ENCODE results near the gene RNGTT. TPM values are rescaled to one million over a fixed set of nuclear protein-coding genes. Genes with fewer than 3 reads are reported as not detected.

Gene RNGTT
- polyA plus RNA-seq, 1 donor (not counting 4 experiments of a cell fraction or from before 2014, with no cell fraction given), result 9.7 TPM

DNA sequence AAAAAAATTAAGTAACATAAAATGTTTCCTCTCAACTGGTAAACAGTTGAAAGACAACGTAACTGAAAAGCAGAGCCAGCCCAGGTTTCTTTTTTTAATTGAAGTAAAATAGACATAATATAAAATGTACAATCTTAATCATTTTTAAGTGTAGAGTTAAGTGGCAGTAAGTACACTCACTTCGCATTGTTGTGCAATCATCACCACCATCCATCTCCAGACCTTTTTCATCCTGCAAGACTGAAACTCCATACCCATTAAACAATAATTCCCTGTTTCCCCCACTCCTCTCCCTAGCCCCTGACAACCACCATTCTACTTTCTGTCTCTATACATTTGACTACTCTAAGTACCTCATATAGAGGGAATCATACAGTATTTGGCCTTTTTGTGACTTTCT, 395.7 kb downstream of the RNGTT start:
- H3K9ac ChIP-seq (ENCODE audit: control insufficient read depth, extremely low read depth, insufficient read depth, low read length), result no peak overlapping the region
- no peaks in the 10 kb centered on the region for H3K36me3 ChIP-seq (ENCODE audit: control insufficient read depth in 2 of 2, extremely low read depth in 1 of 2, insufficient read depth in 2 of 2, low read length in 2 of 2)
- H3K4me2 ChIP-seq (ENCODE audit: control insufficient read depth, extremely low read depth, insufficient read depth, low read depth, low read length), result no peak overlapping the region
- H3K79me2 ChIP-seq (ENCODE audit: control insufficient read depth, insufficient read depth, low read length), result no peaks in the 10 kb centered on the region
- no peak overlapping the region for H2AFZ ChIP-seq (ENCODE audit: control insufficient read depth, low read length)
- H3K27me3 ChIP-seq (ENCODE audit: control insufficient read depth, extremely low read depth, insufficient read depth, low read length), result no peaks in the 10 kb centered on the region
- no peaks in the 10 kb centered on the region for H4K20me1 ChIP-seq (ENCODE audit: control insufficient read depth, extremely low read depth, insufficient read depth, low read length)
- no peak for TF ChIP-seq EZH2 (IDR thresholded peaks at IDR 0.05; ENCODE audit: low read length)
- TF ChIP-seq, protein P1, sequence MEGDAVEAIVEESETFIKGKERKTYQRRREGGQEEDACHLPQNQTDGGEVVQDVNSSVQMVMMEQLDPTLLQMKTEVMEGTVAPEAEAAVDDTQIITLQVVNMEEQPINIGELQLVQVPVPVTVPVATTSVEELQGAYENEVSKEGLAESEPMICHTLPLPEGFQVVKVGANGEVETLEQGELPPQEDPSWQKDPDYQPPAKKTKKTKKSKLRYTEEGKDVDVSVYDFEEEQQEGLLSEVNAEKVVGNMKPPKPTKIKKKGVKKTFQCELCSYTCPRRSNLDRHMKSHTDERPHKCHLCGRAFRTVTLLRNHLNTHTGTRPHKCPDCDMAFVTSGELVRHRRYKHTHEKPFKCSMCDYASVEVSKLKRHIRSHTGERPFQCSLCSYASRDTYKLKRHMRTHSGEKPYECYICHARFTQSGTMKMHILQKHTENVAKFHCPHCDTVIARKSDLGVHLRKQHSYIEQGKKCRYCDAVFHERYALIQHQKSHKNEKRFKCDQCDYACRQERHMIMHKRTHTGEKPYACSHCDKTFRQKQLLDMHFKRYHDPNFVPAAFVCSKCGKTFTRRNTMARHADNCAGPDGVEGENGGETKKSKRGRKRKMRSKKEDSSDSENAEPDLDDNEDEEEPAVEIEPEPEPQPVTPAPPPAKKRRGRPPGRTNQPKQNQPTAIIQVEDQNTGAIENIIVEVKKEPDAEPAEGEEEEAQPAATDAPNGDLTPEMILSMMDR (optimal IDR thresholded peaks at IDR 0.05 in 1 of 3, IDR thresholded peaks at IDR 0.05 in 1 of 3, conservative IDR thresholded peaks at IDR 0.05 in 1 of 3; ENCODE audit: extremely low read depth in 1 of 3, insufficient read depth in 2 of 3, low read length in 3 of 3), result no peak
- no peaks in the 10 kb centered on the region for H3K9me3 ChIP-seq (ENCODE audit: control insufficient read depth, low read depth, low read length)
- no peak overlapping the region for H3K4me3 ChIP-seq (ENCODE audit: control insufficient read depth in 2 of 3, extremely low read depth in 1 of 3, insufficient read depth in 2 of 3, low read depth in 1 of 3, low read length in 3 of 3)
- H3K9me1 ChIP-seq (ENCODE audit: control insufficient read depth, extremely low read depth, insufficient read depth, low read length), result no peaks in the 10 kb centered on the region
- dilution Hi-C loops (cut with MboI; ENCODE audit: extremely low pct_ligation_motif_present, low sequenced_read_pairs), result no loop called here
- FAIRE-seq (no peak), DNase-seq (ENCODE audit: low read depth, low spot score) (no peak)
- H3K27ac ChIP-seq (ENCODE audit: control insufficient read depth, insufficient read depth, low read length), result no peak overlapping the region
- no peaks in the 10 kb centered on the region for H3K4me1 ChIP-seq (ENCODE audit: control insufficient read depth, extremely low read depth, insufficient read depth, low read length)

DNA sequence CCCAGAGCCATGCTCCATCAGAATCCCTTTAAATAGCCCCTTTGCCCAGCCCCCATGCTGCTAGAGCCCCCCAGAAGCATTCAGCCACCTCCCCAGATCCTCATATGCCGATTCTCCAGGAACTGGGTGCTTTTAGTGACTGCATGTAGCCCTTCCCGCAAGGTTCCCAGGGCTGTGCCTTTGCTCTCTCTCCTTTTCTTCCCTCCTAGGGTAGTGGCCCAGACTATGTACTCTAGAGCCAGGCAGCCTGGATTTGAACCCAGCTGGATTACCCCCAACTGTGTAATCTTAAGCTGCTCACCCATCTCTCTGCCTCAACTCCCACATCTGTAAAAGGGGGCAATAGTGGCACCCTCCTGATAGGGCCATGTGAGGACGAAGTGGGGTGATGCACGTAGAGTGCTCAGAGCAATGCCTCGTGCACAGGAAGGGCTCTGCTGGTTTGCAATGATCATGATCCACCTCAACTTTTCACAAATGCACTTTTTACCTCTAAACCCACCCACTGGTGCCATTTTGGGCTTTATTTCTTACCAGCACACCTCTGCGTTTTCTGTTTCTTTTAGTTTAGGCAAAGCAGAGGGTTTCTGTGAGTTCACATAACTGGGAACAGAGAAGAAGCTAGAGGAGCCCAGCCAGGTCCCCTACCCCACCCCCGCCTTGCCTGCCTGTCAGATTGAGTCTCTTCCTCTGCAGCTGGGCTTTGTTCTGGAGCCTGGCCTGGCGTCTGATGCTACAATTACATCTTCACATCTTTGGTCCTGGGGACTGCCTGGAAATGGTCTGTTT, 396.5 kb downstream of the RNGTT start:
- Histone ChIP-seq H4K20me1 (ENCODE audit: control insufficient read depth, extremely low read depth, insufficient read depth, low read length) (no peaks in the 10 kb centered on the region), H3K79me2 (ENCODE audit: control insufficient read depth, insufficient read depth, low read length) (no peaks in the 10 kb centered on the region), H3K9me3 (ENCODE audit: control insufficient read depth, low read depth, low read length) (no peaks in the 10 kb centered on the region), H3K36me3 (ENCODE audit: control insufficient read depth in 2 of 2, extremely low read depth in 1 of 2, insufficient read depth in 2 of 2, low read length in 2 of 2) (no peaks in the 10 kb centered on the region), H3K27me3 (ENCODE audit: control insufficient read depth, extremely low read depth, insufficient read depth, low read length) (no peaks in the 10 kb centered on the region), H3K4me1 (ENCODE audit: control insufficient read depth, extremely low read depth, insufficient read depth, low read length) (no peaks in the 10 kb centered on the region), H3K27ac (ENCODE audit: control insufficient read depth, insufficient read depth, low read length) (no peak overlapping the region), H3K4me3 (ENCODE audit: control insufficient read depth in 2 of 3, extremely low read depth in 1 of 3, insufficient read depth in 2 of 3, low read depth in 1 of 3, low read length in 3 of 3) (no peak overlapping the region), H3K9ac (ENCODE audit: control insufficient read depth, extremely low read depth, insufficient read depth, low read length) (no peak overlapping the region), H2AFZ (ENCODE audit: control insufficient read depth, low read length) (no peak overlapping the region), H3K4me2 (ENCODE audit: control insufficient read depth, extremely low read depth, insufficient read depth, low read depth, low read length) (no peak overlapping the region), H3K9me1 (ENCODE audit: control insufficient read depth, extremely low read depth, insufficient read depth, low read length) (no peaks in the 10 kb centered on the region)
- no peak for TF ChIP-seq EZH2 (IDR thresholded peaks at IDR 0.05; ENCODE audit: low read length)
- TF ChIP-seq, protein P1 (optimal IDR thresholded peaks at IDR 0.05 in 1 of 3, IDR thresholded peaks at IDR 0.05 in 1 of 3, conservative IDR thresholded peaks at IDR 0.05 in 1 of 3; ENCODE audit: extremely low read depth in 1 of 3, insufficient read depth in 2 of 3, low read length in 3 of 3), result no peak
- DNase-seq (ENCODE audit: low read depth, low spot score) (no peak), FAIRE-seq (no peak)
- dilution Hi-C loops (cut with MboI; ENCODE audit: extremely low pct_ligation_motif_present, low sequenced_read_pairs), result no loop called here
